HG02759 (cell line): Measurements from ENCODE around the gene C4BPB.
"Not testable (repeated sequence)": the region's sequence is repeated elsewhere in the genome, so short reads cannot be mapped to it uniquely, and the experiment has no call there.

Experiments used
- ATAC-seq: cut with Tn5 transposase; IDR thresholded peaks from one replicate; pipeline ENCODE4 v1.9.1; 2021; ENCODE audit warnings: mild to moderate bottlenecking, moderate library complexity; ENCODE audit not compliant: unreplicated experiment

Gene C4BPB, protein sequence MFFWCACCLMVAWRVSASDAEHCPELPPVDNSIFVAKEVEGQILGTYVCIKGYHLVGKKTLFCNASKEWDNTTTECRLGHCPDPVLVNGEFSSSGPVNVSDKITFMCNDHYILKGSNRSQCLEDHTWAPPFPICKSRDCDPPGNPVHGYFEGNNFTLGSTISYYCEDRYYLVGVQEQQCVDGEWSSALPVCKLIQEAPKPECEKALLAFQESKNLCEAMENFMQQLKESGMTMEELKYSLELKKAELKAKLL

DNA sequence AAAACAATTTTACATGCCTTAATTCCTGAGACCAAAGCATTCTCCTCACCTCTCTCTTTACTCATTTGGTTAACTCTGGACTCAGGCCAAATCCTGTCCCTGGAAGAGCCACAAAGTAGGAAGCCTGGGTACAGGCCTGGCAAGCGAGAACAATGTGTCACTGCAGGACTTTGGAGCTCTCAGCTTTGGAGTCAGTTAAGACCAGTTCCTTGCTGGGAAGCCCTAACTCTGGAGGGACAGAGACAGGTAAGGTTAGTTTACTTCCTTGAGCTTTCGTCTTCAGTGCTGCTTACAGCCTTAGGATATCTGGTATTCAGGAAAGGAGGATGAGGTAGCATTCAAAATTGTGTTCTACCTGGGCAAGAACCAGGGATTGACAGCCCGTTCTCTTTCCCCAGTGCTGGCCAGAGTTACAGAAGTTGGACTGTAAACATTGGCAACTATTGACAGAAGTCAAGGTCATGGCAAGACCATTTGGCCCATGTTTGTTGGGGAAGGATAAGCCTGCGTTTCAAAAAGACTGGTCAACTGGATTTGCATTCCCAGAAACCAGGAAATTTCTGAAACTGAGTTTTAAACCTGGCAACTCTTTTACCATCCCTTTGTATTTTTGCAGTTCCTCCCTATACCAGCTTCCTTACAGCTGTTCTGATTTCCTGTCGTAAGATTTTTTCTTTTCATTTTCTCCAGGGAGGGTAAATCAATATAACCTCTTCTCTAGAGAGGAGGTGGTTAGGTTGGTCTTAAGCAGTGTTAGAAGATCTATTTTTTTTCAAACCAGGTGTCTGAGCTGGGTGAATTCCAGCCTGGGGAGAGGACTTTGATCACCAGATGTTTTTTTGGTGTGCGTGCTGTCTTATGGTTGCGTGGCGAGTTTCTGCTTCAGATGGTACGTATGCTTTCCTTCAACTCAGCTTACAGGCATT is at the start of gene C4BPB:
Gene C4BPB, plus strand, starts transcription at position 160 of the 926 bp plus-strand sequence. Its CDS starts 672 bp downstream, at position 832.
- ATAC-seq = no peak

DNA sequence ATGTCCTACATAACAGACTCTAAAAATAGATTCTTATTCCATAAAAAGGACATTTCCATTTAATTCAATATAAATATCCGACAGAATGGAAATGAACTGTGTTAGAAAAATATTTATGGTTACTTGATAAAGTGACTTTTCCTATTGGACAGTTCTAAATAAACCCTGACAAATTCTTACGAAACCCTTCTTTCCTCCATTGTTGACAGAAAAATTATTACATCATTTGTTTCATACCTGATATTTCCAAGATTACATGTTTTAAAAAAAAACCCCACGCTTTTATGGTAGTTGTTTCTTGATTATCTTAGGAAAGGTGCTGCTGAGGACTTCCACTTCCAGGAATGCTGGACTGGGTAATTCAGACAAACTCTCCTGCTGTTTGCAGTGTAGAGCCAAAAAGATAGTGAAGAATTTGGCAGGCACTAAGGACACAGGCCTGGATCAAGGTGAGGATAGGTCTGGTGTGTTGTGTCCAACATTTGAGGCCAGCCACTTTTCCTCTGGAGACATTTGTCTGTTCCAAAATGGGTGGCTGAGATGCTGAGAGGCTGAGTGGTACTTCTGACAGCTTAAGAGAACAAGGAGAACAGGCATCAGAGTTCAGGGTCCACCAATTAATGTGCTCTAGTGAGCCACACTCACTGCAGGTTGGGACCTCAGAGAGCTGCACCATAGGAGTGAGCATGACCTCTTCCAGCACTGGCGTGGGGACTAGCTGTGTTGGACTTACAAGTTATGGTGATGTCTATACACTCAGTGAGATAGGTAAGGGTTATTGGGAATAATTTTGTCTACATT is 49.1 kb upstream of the C4BPB start:
- no peak for ATAC-seq

DNA sequence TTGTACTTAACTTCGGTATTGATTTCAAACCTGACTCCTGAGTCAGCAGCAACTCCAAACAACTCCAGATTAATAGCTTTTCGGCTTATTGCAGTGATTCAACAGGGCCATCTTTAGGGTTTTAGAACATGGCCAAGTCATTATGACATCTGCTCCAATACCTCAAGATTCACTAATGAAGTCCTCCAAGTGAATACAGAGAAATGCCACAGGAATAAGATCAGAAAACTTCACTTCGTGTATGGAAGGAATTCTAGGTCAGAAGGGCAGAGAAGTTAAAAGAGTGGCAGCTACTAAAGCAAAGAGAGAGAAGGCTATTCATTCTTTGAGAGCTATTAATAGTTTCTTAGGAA is 48.5 kb upstream of the C4BPB start:
- no peak for ATAC-seq

DNA sequence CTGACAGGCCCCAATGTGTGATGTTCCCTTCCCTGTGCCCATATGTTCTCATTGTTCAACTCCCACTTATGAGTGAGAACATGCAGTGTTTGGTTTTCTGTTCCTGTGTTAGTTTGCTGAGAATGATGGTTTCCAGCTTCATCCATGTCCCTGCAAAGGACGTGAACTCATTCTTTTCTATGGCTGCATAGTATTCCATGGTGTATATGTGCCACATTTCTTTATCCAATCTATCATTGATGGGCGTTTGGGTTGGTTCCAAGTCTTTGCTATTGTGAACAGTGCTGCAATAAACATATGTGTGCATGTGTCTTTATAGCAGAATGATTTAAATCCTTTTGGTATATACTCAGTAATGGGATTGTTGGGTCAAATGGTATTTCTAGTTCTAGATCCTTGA is 47.3 kb upstream of the C4BPB start:
- not testable (repeated sequence) for ATAC-seq

DNA sequence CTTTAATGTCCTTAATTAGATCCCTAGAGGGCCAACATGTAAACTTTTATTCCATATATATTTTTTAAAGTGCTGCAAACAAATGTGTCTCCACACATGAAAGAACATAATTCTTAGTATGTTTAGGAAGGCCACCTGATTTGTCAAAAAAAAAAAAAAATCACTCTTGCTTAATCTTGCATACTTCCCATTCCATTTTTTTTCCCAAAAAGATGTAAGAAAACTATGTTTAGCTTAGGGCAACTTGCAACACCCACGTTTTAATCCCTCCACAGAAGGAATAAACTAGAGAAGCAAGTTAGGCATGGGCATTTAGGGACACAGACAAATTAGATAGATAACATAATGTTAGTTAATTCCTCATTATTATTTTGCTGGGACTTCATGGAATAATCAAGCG is 43.2 kb upstream of the C4BPB start:
- no peak for ATAC-seq

DNA sequence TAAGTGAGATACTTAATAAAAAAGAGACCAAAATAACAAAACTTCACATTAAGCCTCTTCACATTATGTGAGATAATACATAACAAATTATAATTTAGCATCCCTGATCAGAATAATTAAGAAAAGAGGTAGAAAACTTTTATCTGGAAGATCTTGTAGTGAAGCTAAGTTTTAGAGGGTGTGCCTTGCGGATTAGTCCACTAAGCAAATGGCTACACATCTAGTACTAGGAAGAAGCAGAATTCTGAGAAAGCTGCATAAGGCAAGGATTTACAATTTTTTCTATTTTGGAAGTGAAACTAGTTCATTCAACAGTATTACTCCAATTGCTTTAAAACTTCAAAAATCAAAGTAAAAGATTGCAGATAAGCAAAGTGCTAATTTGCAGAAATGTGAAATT is 41.2 kb upstream of the C4BPB start:
- ATAC-seq = no peak

DNA sequence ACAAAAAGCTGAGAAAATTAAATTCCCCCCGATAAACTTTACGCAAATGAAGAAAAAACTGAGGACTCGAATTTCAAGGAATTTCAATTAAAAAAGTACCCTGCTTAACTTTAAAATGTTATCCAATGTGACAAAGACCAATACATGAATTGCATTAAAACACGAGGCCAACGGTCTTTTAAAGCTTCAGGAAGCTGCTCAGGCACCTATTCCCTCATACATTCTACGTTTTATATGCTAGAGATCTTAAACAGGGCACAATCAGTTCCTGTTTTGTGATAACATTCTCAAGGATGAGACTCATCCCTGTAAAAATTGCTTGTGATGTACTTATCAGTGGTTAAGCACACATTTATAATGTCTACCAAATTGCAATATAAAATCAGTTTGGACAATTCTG is 40.6 kb upstream of the C4BPB start:
- ATAC-seq = no peak

DNA sequence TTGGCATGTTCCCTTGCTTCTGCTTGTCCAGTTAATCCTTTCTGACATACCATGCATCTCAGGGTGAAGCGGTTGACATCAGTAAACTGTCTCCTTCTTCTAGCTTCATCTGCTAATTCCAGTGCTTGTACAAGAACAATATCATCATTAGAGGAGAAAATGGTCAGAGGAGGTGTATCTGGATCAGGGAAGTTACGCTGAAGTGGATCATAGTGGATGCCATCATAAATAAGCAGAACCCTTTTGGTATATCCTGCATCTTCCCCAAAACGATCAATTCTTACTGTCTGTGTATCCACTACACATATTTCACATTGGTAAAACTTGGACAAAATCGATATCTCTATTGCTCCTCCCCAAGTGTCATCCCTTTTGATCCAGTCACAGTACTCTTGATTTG is 39.6 kb upstream of the C4BPB start:
- no peak for ATAC-seq

DNA sequence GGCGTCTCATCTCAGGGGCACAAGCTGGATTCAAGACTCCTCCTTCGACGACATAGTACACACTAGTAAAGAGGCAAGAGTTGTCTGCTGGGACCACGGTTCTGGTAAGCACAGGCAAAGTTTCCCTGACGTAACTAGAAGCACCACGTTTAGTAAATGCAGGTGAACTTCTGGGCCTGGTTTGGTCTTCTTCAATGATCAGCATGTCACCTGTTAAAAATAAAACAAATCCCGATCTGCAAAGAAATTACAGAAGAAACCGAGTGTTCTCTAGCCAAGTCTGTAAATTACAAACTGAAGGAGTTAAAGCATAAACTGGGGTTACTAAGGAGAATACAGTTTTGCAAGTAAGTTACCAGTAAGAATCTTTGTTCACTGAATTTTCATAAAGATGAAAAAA is 39.1 kb upstream of the C4BPB start:
- ATAC-seq = no peak

DNA sequence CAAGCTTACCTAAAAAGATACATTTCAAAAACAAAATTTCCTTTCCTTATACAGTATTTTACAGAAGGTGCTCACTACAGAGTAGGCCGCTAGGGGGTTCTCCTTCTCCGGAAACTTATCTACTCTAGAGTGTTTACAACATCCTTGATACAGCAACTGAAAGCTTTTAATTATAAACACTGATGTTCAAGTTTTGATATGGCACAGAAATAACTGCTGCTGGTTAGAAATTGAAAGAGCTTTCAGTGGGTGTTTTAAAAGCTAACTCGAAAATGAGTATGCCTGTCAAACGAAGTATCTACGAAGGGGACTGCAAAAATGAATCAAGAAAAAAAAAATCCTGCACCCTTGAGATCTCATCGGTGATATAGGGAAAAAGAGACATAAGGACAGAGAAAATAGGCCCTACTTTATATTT is 38.7 kb upstream of the C4BPB start:
- ATAC-seq = peak; percentile 32

DNA sequence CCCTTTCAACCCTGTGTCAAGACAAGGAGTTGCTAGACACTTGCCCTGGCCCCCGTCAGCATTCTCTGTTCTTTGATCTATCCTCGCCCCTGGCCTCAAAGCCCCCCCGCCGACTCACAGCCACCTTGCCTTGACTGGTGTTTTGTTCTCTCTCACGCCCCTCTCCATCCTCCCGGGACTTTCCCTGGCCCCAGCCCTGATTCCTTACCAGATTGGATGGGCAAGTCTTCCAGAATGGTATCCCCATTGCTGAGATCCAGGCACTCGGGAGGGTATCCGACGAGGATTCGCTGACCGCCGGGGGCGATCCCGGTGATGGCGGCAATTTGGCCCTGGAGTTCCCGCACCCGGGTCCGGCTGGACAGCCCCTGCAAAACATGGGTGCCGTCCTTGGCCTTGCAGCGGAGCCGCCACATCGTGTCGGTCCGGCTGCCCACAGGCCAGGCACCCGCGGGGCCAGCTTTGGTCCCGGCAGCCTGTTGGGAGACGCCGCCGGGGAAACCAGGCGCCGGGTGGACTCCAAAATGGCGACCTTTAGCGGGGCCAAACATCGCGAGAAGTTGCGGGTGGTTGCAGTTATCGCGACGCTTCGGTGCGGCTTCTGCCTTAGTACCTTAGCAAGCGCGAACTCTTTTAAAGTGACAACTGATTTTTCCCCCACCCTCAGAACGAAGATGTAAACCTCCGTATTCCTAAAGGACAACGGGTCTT is 38.0 kb upstream of the C4BPB start:
- peak; percentile 56 for ATAC-seq

DNA sequence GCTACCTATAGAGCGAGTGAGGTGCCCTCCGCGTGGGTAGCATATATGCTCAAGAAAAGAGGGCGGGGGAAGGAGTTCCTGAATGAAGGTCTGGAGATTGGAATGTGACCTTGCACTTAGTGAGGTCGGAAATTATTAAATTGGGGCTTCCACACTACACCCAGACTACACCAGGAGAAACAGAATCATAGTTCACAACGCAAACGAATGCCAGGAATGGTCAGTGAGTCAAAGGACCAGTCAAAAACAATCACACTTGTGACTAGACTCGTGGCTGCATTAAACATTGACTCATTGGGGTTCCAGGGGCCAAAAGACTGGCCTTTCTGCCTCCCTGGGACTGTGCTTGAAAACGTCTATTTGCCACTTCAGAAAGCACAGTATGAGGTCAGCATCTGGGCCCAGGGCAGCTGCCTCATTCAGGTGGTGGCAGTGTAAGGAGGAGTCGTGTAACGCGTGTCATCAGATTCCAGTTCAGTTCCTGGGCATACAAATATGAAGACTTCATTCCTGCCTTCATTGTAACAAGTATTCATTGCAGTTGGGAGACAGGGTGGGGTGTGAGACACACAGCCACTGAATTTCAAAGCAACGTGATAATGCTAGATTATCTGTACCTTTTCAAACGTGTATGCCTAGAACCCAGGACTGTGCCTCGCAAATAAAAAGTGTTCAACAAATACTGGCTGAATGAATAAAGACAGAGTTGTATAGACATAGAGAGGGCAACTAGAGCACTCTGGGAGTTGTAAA is 37.3 kb upstream of the C4BPB start, which contains the start of gene YOD1:
Gene YOD1, minus strand, starts transcription at position 18 of the 753 bp plus-strand sequence. CDS start 178 bp downstream, outside the sequence.
- ATAC-seq = no peak

DNA sequence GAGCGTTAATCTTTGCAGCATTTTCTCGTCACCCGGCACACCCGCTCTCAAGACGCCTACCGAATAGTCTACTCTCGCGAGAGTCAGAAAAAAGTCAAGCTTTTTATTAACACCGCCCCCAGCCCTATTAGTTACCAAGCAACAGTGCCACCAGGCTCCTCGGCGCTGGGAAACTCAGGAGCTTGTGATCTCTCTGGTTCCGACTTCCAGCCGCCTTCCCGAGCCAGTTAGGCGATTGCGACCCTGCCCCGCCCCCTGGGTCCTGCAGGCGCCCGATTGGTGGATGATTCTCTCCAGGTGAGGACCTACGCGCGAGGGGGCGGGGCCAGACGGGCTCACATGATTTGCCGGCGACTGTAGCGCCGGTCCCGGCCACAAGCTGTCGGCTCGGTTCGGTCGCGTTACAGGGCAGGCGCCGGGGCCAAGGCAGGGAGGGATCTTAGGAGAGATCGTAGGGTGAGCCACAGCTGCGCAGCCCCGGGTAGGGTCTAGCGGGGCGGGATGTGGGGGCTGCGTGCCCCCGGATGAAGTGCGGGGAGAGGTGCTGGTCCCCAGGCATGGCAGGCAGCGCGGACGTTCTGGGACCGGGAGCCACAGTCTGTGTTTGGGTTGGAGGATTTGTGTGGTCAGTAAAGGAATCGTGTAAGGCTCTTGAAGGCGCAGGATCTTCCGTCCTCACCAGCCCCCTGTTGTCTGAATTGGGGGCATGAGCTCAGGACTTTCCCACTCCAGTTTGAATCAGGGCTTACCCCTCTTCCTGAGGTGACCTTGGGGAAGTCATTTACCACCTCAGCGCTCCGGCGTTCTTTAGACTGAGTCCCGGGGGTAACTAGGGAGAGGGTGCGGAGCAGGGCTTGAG is 35.5 kb upstream of the C4BPB start, which contains the start of gene PFKFB2:
Gene PFKFB2, plus strand, starts transcription at position 365 of the 859 bp plus-strand sequence. CDS start 1,443 bp downstream, outside the sequence.
- peak; percentile 83 for ATAC-seq

DNA sequence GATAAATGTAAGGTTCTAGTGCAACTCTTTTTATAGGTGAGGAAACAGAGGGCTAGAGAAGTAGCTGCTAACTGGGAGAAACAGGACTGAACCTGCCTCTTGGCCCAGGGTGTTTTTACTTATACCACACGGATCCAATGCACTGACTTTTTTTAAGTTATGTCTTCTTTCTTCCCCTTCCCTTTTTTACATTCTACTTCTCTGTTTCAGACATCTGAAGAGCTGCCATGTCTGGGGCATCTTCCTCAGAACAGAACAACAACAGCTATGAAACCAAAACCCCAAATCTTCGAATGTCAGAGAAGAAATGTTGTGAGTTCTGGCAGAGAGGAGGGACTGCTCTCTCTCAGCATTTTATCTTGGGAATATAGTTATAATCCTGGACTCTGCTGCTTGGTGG is 34.2 kb upstream of the C4BPB start:
- ATAC-seq = no peak

DNA sequence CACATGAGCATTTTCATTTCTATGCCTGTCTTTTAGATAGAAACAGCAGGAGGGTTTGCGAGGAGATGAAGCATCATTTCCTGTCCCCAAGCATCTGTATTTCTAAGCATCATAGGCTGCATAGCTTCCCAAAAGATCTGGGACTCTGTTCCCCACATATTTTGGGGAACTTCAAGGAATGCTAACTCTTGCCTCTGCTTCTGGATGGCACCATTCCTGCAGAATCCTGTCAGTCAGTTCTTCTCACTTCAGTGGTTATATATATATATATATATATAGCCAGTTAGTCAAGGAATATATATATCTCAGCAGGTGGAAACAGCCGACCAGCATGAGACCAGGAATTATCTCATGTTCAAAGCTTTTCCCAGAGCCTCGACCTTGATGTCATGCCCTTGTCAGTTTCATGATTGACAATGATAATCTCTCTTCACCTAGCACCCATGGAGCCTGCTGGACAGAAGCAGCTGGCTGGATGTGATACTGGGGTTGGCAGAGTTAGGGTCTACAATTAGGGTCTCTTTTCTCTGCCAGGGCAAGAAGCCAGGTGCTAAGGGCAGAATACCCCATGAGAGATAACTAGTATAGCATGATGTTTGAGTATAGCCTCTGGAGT is 33.2 kb upstream of the C4BPB start:
- no peak for ATAC-seq

DNA sequence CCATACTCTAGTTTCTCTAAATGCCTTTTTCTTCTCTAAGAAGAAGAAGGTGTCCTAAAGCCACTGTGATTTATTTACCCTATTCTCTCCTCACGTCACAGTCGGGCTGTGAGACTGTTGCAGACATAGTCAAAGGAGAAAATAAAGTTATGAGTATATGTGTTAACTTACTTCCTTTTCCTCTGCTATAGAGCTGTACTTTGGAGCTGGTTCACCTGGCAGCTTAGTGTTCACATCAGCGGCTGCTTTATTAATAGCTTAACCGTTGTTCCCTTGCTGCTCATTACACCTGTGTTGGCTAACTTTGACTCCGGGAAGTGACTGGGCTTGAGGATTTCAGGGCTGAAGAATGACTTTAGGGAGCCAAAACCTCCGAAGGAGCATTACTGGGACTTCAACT is 32.0 kb upstream of the C4BPB start:
- ATAC-seq = no peak

DNA sequence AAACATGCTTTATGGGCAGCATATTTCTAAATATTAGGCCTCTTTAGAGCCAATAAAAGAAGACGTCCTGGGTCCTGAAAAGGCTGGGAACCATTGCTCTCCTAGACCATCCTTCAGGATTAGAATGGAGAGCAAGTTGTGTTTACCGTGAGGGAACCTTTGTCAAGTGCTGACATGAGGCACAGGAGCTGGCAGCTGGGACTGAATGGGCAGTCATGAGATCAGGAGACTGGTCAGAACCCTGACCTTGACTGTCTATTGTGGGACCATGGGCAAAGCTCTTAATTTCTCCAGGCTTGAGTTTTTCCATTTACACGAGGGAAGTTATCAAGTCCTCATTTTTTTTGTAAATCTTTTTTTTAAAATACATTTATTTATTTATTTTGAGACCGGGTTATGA is 30.4 kb upstream of the C4BPB start:
- ATAC-seq = no peak
